ENCODE data around the gene P2RX2.

P2RX2 gene

DNA sequence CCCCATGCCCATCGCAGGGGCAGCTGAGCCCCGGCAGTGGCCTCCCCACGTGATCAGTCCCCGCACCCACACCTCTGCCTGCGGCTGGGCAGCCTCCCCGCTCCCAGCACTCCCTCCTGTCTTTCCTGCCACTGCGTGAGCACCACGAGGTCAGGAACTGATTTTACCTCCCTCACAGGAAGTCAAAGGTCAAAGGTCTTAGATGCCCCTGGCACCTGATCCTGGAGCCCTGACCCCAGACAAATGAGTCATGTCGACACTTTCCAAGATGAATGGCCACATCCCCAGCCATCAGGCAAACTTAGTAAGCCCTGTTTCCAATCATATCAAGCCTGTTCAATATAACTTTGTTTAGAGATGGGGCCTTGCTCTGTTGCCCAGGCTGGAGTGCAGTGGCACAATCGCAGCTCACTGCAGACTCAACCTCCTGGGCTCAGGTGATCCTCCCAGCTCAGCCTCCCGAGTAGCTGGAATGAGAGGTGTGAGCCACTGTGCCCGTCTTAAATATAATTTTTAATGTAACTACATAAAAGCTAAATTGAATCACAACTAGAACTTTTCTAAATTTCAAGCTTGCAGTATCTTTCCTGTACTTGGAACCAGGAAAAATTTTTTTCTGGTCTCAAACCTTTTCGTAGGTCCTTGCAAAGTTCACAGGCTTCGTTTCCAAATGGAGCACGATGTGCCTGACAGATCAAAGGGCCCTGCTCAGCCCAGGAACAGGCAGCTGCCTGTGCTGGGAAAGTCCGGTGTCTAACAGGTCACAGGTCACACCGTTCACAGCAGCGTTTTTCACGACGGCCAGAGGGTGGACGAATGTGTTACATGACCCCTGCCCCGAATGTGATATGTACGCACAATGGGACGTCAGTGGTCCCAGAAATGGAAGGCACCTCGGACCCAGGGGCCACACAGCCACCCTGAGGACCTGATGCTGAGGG, 10.1 kb upstream of the P2RX2 start:
- no peak for TF ChIP-seq YY1 (IDR thresholded peaks at IDR 0.05; ENCODE audit: low read depth)
- TF ChIP-seq, protein P1, sequence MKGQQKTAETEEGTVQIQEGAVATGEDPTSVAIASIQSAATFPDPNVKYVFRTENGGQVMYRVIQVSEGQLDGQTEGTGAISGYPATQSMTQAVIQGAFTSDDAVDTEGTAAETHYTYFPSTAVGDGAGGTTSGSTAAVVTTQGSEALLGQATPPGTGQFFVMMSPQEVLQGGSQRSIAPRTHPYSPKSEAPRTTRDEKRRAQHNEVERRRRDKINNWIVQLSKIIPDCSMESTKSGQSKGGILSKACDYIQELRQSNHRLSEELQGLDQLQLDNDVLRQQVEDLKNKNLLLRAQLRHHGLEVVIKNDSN (IDR thresholded peaks at IDR 0.05), result no peak
- TF ChIP-seq TAF1 (IDR thresholded peaks at IDR 0.05; ENCODE audit: low read depth), result no peak
- no peak for TF ChIP-seq TCF12 (IDR thresholded peaks at IDR 0.05; ENCODE audit: low read depth)
- TF ChIP-seq CREB1 (IDR thresholded peaks at IDR 0.05; ENCODE audit: low read depth), result no peak
- TF ChIP-seq TEAD4 (IDR thresholded peaks at IDR 0.05), result no peak
- TF ChIP-seq FOXM1 (IDR thresholded peaks at IDR 0.05; ENCODE audit: borderline replicate concordance, low read depth), result no peak
- TF ChIP-seq, protein P2, sequence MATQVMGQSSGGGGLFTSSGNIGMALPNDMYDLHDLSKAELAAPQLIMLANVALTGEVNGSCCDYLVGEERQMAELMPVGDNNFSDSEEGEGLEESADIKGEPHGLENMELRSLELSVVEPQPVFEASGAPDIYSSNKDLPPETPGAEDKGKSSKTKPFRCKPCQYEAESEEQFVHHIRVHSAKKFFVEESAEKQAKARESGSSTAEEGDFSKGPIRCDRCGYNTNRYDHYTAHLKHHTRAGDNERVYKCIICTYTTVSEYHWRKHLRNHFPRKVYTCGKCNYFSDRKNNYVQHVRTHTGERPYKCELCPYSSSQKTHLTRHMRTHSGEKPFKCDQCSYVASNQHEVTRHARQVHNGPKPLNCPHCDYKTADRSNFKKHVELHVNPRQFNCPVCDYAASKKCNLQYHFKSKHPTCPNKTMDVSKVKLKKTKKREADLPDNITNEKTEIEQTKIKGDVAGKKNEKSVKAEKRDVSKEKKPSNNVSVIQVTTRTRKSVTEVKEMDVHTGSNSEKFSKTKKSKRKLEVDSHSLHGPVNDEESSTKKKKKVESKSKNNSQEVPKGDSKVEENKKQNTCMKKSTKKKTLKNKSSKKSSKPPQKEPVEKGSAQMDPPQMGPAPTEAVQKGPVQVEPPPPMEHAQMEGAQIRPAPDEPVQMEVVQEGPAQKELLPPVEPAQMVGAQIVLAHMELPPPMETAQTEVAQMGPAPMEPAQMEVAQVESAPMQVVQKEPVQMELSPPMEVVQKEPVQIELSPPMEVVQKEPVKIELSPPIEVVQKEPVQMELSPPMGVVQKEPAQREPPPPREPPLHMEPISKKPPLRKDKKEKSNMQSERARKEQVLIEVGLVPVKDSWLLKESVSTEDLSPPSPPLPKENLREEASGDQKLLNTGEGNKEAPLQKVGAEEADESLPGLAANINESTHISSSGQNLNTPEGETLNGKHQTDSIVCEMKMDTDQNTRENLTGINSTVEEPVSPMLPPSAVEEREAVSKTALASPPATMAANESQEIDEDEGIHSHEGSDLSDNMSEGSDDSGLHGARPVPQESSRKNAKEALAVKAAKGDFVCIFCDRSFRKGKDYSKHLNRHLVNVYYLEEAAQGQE (IDR thresholded peaks at IDR 0.05; ENCODE audit: low read depth), result no peak
- TF ChIP-seq NFIC (IDR thresholded peaks at IDR 0.05), result no peak
- no peak for TF ChIP-seq CEBPB (IDR thresholded peaks at IDR 0.05)
- no peak for TF ChIP-seq ZBTB7A (IDR thresholded peaks at IDR 0.05; ENCODE audit: low read depth)
- TF ChIP-seq RAD21 (IDR thresholded peaks at IDR 0.05; ENCODE audit: low read depth), result no peak
- no peak for TF ChIP-seq EP300 (IDR thresholded peaks at IDR 0.05; ENCODE audit: borderline replicate concordance)
- no peak for TF ChIP-seq EGR1 (IDR thresholded peaks at IDR 0.05)
- TF ChIP-seq, protein P3, sequence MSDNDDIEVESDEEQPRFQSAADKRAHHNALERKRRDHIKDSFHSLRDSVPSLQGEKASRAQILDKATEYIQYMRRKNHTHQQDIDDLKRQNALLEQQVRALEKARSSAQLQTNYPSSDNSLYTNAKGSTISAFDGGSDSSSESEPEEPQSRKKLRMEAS (IDR thresholded peaks at IDR 0.05), result no peak

DNA sequence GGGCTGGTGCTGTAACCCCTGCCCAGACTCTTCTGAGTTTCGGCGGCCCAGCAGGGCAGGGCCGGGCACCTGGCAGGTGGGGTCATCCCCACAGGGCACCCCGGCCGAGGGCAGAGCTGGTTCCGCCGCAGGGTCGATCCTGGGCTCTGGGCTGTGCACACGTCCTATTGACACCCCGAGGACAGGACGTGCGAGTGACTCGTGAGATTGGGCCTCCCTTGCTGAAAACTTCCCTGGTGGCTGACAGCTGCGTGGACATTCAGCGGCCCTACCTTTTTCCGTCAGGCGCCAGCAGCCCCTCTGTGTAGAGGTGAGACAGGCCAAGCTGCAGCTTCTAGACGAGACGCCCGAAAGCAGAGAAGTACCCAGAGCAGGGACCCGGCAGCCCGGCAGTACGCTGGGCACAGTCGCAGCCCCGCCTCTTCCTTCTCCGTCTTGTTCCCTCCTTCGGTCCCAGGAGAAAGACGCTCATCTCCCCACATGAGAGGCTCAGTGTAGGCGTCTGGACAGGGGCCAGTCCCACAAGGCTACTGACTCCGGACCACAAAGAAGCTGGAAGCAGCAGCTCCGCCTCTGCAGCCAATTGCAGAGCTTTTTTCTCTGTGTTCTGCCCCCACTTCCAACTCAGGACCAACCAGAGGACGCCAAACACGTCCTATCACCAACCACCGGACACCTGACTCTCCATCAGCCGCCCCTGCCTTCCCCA, 8.4 kb upstream of the P2RX2 start, which contains the start of gene LRCOL1:
Gene LRCOL1 (minus strand): TSS at position 532 of the 709 bp plus-strand sequence. CDS start 4,331 bp downstream, outside the sequence.
- TF ChIP-seq CEBPB (IDR thresholded peaks at IDR 0.05) (no peak), RAD21 (IDR thresholded peaks at IDR 0.05; ENCODE audit: low read depth) (no peak), TEAD4 (IDR thresholded peaks at IDR 0.05) (no peak), TCF12 (IDR thresholded peaks at IDR 0.05; ENCODE audit: low read depth) (no peak), EGR1 (IDR thresholded peaks at IDR 0.05) (no peak), TAF1 (IDR thresholded peaks at IDR 0.05; ENCODE audit: low read depth) (no peak), FOXM1 (IDR thresholded peaks at IDR 0.05; ENCODE audit: borderline replicate concordance, low read depth) (no peak), ZBTB7A (IDR thresholded peaks at IDR 0.05; ENCODE audit: low read depth) (no peak), CREB1 (IDR thresholded peaks at IDR 0.05; ENCODE audit: low read depth) (no peak), NFIC (IDR thresholded peaks at IDR 0.05) (no peak), EP300 (IDR thresholded peaks at IDR 0.05; ENCODE audit: borderline replicate concordance) (no peak), YY1 (IDR thresholded peaks at IDR 0.05; ENCODE audit: low read depth) (no peak)
- TF ChIP-seq, protein P2 (IDR thresholded peaks at IDR 0.05; ENCODE audit: low read depth), result no peak
- TF ChIP-seq, protein P3 (IDR thresholded peaks at IDR 0.05), result no peak
- TF ChIP-seq, protein P1 (IDR thresholded peaks at IDR 0.05), result no peak

DNA sequence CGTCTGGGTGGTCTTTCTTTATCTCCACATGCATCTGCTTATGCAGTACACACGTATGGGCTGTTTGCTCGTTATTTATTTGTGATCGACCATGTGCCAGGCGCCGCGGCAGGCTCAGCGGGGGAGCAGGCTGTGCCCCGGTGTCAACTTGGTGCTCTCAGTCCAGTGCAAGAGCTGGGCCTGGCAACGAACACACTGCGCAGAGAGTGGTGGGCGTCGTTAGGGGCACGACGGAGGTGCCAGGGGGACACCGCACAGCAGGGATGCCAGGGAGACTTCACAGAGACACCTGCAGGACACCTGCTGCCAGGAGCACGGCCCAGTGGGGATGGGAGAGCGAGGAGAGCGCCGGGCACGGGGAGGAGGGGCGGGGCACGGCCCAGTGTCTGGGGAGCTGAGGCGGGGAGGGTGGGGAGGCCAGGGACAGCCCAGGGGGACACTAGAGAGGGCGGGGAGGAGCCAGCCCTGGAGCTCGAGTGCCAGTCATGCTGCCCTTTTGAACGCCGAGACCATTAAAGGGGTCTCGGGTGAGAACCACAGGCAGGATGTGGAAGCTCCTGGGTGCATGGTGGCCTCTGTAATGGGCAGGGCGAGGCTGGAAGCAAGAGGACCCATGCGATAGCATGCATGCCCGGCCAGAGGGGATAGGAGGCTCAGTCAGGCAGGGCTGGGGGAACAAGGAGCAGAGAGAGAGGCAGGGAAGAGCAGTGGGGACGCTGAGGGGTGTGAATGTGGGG, 7.5 kb upstream of the P2RX2 start:
- TF ChIP-seq EGR1 (IDR thresholded peaks at IDR 0.05) (no peak), TCF12 (IDR thresholded peaks at IDR 0.05; ENCODE audit: low read depth) (no peak), EP300 (IDR thresholded peaks at IDR 0.05; ENCODE audit: borderline replicate concordance) (no peak), FOXM1 (IDR thresholded peaks at IDR 0.05; ENCODE audit: borderline replicate concordance, low read depth) (no peak)

DNA sequence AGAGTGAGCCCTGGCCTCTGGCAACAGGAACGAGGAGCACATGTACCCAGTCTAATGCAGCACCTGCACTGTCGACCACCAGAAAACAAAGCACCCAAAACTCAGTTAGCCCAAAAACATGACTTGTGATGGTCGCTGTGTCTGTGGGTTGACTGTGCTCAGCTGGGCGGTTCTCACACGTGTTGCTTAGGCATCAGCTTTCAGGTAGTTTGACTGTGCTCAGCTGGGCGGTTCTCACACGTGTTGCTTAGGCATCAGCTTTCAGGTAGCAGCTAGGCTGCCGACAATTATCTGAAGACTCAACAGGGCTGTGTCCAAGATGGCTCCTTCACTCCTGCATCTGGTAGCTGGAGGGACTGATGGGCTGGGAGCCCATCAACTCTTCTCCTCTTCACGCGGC, 7.0 kb upstream of the P2RX2 start:
- TF ChIP-seq TAF1 (IDR thresholded peaks at IDR 0.05; ENCODE audit: low read depth) (no peak), EP300 (IDR thresholded peaks at IDR 0.05; ENCODE audit: borderline replicate concordance) (no peak), CREB1 (IDR thresholded peaks at IDR 0.05; ENCODE audit: low read depth) (no peak), FOXM1 (IDR thresholded peaks at IDR 0.05; ENCODE audit: borderline replicate concordance, low read depth) (no peak), CEBPB (IDR thresholded peaks at IDR 0.05) (no peak), TEAD4 (IDR thresholded peaks at IDR 0.05) (no peak), RAD21 (IDR thresholded peaks at IDR 0.05; ENCODE audit: low read depth) (no peak), TCF12 (IDR thresholded peaks at IDR 0.05; ENCODE audit: low read depth) (no peak), NFIC (IDR thresholded peaks at IDR 0.05) (no peak), EGR1 (IDR thresholded peaks at IDR 0.05) (no peak), YY1 (IDR thresholded peaks at IDR 0.05; ENCODE audit: low read depth) (no peak)
- TF ChIP-seq, protein P2 (IDR thresholded peaks at IDR 0.05; ENCODE audit: low read depth), result no peak
- TF ChIP-seq, protein P1 (IDR thresholded peaks at IDR 0.05), result 0 out of 2 replicates have a peak, but pooled peaks have one; percentile 27
- TF ChIP-seq, protein P3 (IDR thresholded peaks at IDR 0.05), result peak; percentile 75

Data from Ishikawa (cell line).